Fibroblast of lung (primary cell): Measurements from ENCODE around the gene CNN3.

Experiments used
- CTCF ChIP-seq, 2 donors: IDR thresholded peaks in 1 of 2; conservative IDR thresholded peaks in 1 of 2; 1 replicate in 1 of 2; 2 replicates in 1 of 2; pipeline ENCODE4 v1.5.1; 2011 to 2012; ENCODE audit warnings: low read length in 2 of 2, control low read depth in 1 of 2, inconsistent platforms in 1 of 2, low read depth in 1 of 2, mild to moderate bottlenecking in 1 of 2
- EZH2 ChIP-seq: IDR thresholded peaks from 2 replicates; pipeline ENCODE4 v1.5.1; 2012; ENCODE audit warnings: low read length, control low read depth, mild to moderate bottlenecking; ENCODE audit errors: missing control alignments

GRCh38 chr1:94922761-94923331 is 4.1 kb downstream of the CNN3 start:
- no peak for TF ChIP-seq CTCF (conservative IDR thresholded peaks at IDR 0.05 in 1 of 2, IDR thresholded peaks at IDR 0.05 in 1 of 2; ENCODE audit: low read depth in 1 of 2, low read length in 2 of 2)
- TF ChIP-seq EZH2, result no peak
